H1 (cell line): ENCODE results near the gene EIF4E2. TPM values are rescaled to one million over a fixed set of nuclear protein-coding genes. Genes with fewer than 3 reads are reported as not detected.
A peak's percentile ranks its signal among the peaks of the same experiment; 100 is the strongest.

Source experiments
- CTCF ChIA-PET: fragments of 300-600 bp; sonication (Branson Sonifier 250); formaldehyde crosslinking; loops from one replicate; lab custom pipeline; 2021; ENCODE audit not compliant: partially characterized antibody; lab: Charles Lee
- POLR2A ChIA-PET: fragments of 300-600 bp; sonication (Branson Sonifier 250); formaldehyde crosslinking; loops from one replicate; lab custom pipeline; 2021; ENCODE audit warnings: inconsistent platforms; ENCODE audit not compliant: partially characterized antibody; lab: Charles Lee
- DNase-seq, 2 experiments: peaks; one replicate each; pipeline versions ENCODE4 v3.0.0 to v3.0.0-alpha.2; 2010 to 2022; ENCODE audit warnings: low spot score in 2 of 2, low read depth in 1 of 2, mixed read lengths in 1 of 2
- FAIRE-seq: peaks from 2 replicates; lab custom pipeline; 2011; peaks lifted over from hg19 to GRCh38; lab: Jason Lieb, UNC
- H2AFZ ChIP-seq: 2 replicates; pipeline ENCODE4 v1.8.1; 2012; ENCODE audit warnings: low read length, inconsistent platforms
- H2AK5ac ChIP-seq: 2 replicates; pipeline ENCODE4 v1.6.1; 2013; ENCODE audit warnings: low read depth, low read length
- H2BK120ac ChIP-seq: replicated peaks from 2 replicates; pipeline ENCODE3; 2013; ENCODE audit warnings: low read depth, low read length, inconsistent platforms
- H2BK12ac ChIP-seq: 2 replicates; pipeline ENCODE4 v1.6.1; 2013; ENCODE audit warnings: low read depth, low read length
- H2BK15ac ChIP-seq: 2 replicates; pipeline ENCODE4 v1.6.1; 2013; ENCODE audit warnings: low read length
- H2BK20ac ChIP-seq: 2 replicates; pipeline ENCODE4 v1.6.1; 2013; ENCODE audit warnings: low read length
- H2BK5ac ChIP-seq: 2 replicates; pipeline ENCODE4 v1.6.1; 2013; ENCODE audit warnings: low read depth, low read length
- H3K14ac ChIP-seq: 2 replicates; pipeline ENCODE4 v1.6.1; 2013; ENCODE audit warnings: inconsistent platforms; ENCODE audit not compliant: insufficient read length
- H3K18ac ChIP-seq: 2 replicates; pipeline ENCODE4 v1.6.1; 2013; ENCODE audit warnings: low read length; ENCODE audit errors: extremely low read depth
- H3K23ac ChIP-seq: 2 replicates; pipeline ENCODE4 v1.6.1; 2013; ENCODE audit warnings: inconsistent platforms; ENCODE audit not compliant: insufficient read length
- H3K23me2 ChIP-seq: 2 replicates; pipeline ENCODE4 v1.6.1; 2013; ENCODE audit warnings: low read depth, low read length
- H3K27ac ChIP-seq: 2 replicates; pipeline ENCODE4 v1.6.1; 2011; ENCODE audit warnings: low read depth, low read length, inconsistent platforms
- H3K27me3 ChIP-seq, 4 experiments: replicated peaks in 1 of 4; 1 replicate in 1 of 4; 2 replicates in 3 of 4; pipeline versions ENCODE4 v1.6.1 to v1.8.1; 2011 to 2013; ENCODE audit warnings: low read length in 3 of 4, mild to moderate bottlenecking in 3 of 4, inconsistent platforms in 2 of 4, mixed read lengths in 2 of 4, moderate library complexity in 1 of 4; ENCODE audit not compliant: control insufficient read depth in 3 of 4, insufficient read depth in 3 of 4; ENCODE audit errors: extremely low read depth in 1 of 4
- H3K36me3 ChIP-seq, 4 experiments: 2 replicates each; pipeline versions ENCODE4 v1.6.1 to v1.8.1; 2011 to 2013; ENCODE audit warnings: mild to moderate bottlenecking in 4 of 4, low read length in 3 of 4, moderate library complexity in 2 of 4, control low read depth in 1 of 4, inconsistent platforms in 1 of 4; ENCODE audit not compliant: insufficient read depth in 4 of 4, control insufficient read depth in 2 of 4
- H3K4ac ChIP-seq: replicated peaks from 2 replicates; pipeline ENCODE3; 2013; ENCODE audit warnings: low read length, low read depth, mixed read lengths, inconsistent platforms; ENCODE audit not compliant: insufficient read length
- H3K4me1 ChIP-seq, 4 experiments: replicated peaks in 1 of 4; 1 replicate in 1 of 4; 2 replicates in 3 of 4; pipeline versions ENCODE4 v1.6.1 to v1.8.1; 2011 to 2013; ENCODE audit warnings: low read length in 3 of 4, inconsistent platforms in 2 of 4, mixed read lengths in 1 of 4; ENCODE audit not compliant: insufficient read depth in 4 of 4, control insufficient read depth in 3 of 4
- H3K4me2 ChIP-seq, 2 experiments: 2 replicates each; pipeline versions ENCODE4 v1.6.1 to v1.8.1; 2011 to 2013; ENCODE audit warnings: low read depth in 2 of 2, low read length in 2 of 2, control low read depth in 1 of 2, inconsistent platforms in 1 of 2, mild to moderate bottlenecking in 1 of 2; ENCODE audit not compliant: insufficient read depth in 1 of 2
- H3K4me3 ChIP-seq, 4 experiments: fragments of 200-600, 300-600 bp in 1 of 4; sonication (generic), shearing (Covaris generic), sonication (Bioruptor Twin) in 1 of 4; 2 replicates each; pipeline versions ENCODE4 v1.5.1 to v1.8.1; 2011 to 2016; ENCODE audit warnings: low read length in 4 of 4, low read depth in 3 of 4, control low read depth in 2 of 4, inconsistent platforms in 2 of 4, mild to moderate bottlenecking in 2 of 4, mixed read lengths in 1 of 4, moderate library complexity in 1 of 4; ENCODE audit not compliant: insufficient read depth in 2 of 4; ENCODE audit errors: extremely low read depth in 1 of 4
- H3K56ac ChIP-seq: replicated peaks from 2 replicates; pipeline ENCODE3; 2013; ENCODE audit warnings: low read depth, mild to moderate bottlenecking, mixed read lengths, low read length, inconsistent platforms; ENCODE audit not compliant: insufficient read length
- H3K79me1 ChIP-seq: 2 replicates; pipeline ENCODE4 v1.6.1; 2013; ENCODE audit warnings: low read depth, low read length, control low read depth
- H3K79me2 ChIP-seq, 2 experiments: 2 replicates each; pipeline versions ENCODE4 v1.6.1 to v1.8.1; 2012 to 2013; ENCODE audit warnings: low read length in 2 of 2, mild to moderate bottlenecking in 2 of 2, inconsistent platforms in 1 of 2; ENCODE audit not compliant: insufficient read depth in 2 of 2, control insufficient read depth in 1 of 2
- H3K9ac ChIP-seq, 4 experiments: replicated peaks in 1 of 4; 1 replicate in 1 of 4; 2 replicates in 3 of 4; pipeline versions ENCODE4 v1.6.1 to v1.8.1; 2011 to 2013; ENCODE audit warnings: low read depth in 3 of 4, low read length in 3 of 4, control low read depth in 2 of 4, mild to moderate bottlenecking in 2 of 4, moderate library complexity in 2 of 4, inconsistent platforms in 1 of 4; ENCODE audit errors: extremely low read depth in 1 of 4
- H3K9me3 ChIP-seq, 2 experiments: 2 replicates each; pipeline versions ENCODE4 v1.6.1 to v1.8.1; 2012 to 2013; ENCODE audit warnings: mild to moderate bottlenecking in 2 of 2, moderate library complexity in 2 of 2, control low read depth in 1 of 2, inconsistent platforms in 1 of 2, low read depth in 1 of 2, low read length in 1 of 2, mixed read lengths in 1 of 2; ENCODE audit not compliant: insufficient read depth in 2 of 2
- H4K20me1 ChIP-seq, 2 experiments: replicated peaks in 1 of 2; 2 replicates each; pipeline versions ENCODE3 to v1.8.1; 2011 to 2013; ENCODE audit warnings: inconsistent platforms in 2 of 2, low read length in 2 of 2, mild to moderate bottlenecking in 1 of 2; ENCODE audit not compliant: insufficient read depth in 2 of 2, control insufficient read depth in 1 of 2
- H4K5ac ChIP-seq: 2 replicates; pipeline ENCODE4 v1.6.1; 2013; ENCODE audit warnings: low read length, low read depth, mixed read lengths, inconsistent platforms; ENCODE audit not compliant: insufficient read length
- H4K8ac ChIP-seq: 2 replicates; pipeline ENCODE4 v1.8.0; 2013; ENCODE audit warnings: mild to moderate bottlenecking, moderate library complexity, low read length, inconsistent platforms; ENCODE audit not compliant: insufficient read depth; ENCODE audit errors: extremely low read depth
- H4K91ac ChIP-seq: replicated peaks from 2 replicates; pipeline ENCODE3; 2013; ENCODE audit warnings: low read length, mixed read lengths, inconsistent platforms; ENCODE audit not compliant: insufficient read length
- BACH1 ChIP-seq: IDR thresholded peaks from 2 replicates; pipeline ENCODE4 v1.6.1; 2012; ENCODE audit warnings: low read length, improper control_type of control experiment
- CBX5 ChIP-seq: fragments of 300-800, 300-1000 bp; sonication (generic); IDR thresholded peaks from 2 replicates; pipeline ENCODE4 v1.7.1; 2016; ENCODE audit warnings: antibody characterized with exemption, low read length, low read depth
- EP300 ChIP-seq, 2 experiments: IDR thresholded peaks; 1 replicate in 1 of 2; 2 replicates in 1 of 2; pipeline ENCODE4 v1.6.1; 2011 to 2012; ENCODE audit warnings: low read depth in 2 of 2, low read length in 2 of 2, mild to moderate bottlenecking in 2 of 2, borderline replicate concordance in 1 of 2, inconsistent platforms in 1 of 2, moderate library complexity in 1 of 2
- FOSL1 ChIP-seq: IDR thresholded peaks from 2 replicates; pipeline ENCODE4 v1.6.1; 2011; ENCODE audit warnings: mild to moderate bottlenecking, low read depth, low read length, moderate library complexity; ENCODE audit not compliant: insufficient read depth
- JUN ChIP-seq: IDR thresholded peaks from 2 replicates; pipeline ENCODE4 v1.6.1; 2011; ENCODE audit warnings: low read depth, mild to moderate bottlenecking, improper control_type of control experiment, low read length
- TAF1 ChIP-seq: IDR thresholded peaks from 2 replicates; pipeline ENCODE4 v1.6.1; 2011; ENCODE audit warnings: mild to moderate bottlenecking, low read depth, low read length
- WGBS, 2 experiments: shearing (Covaris generic) in 1 of 2; methylation state at CpG; one replicate each; pipeline versions ENCODE4 v1.1.6 to v1.1.7; 2013 to 2015; ENCODE audit warnings: low lambda C conversion rate in 2 of 2, mixed read lengths in 2 of 2, inconsistent platforms in 1 of 2, low coverage in 1 of 2, missing lambda C conversion rate in 1 of 2; ENCODE audit not compliant: insufficient replicate concordance in 2 of 2, insufficient coverage in 1 of 2, insufficient read length in 1 of 2; ENCODE audit errors: extremely low coverage in 1 of 2, missing lambda C conversion rate in 1 of 2; 5-methylcytosine and 5-hydroxymethylcytosine counted together
- polyA plus RNA-seq, 7 experiments: library from polyadenylated mRNA; depleted of rRNA in 3 of 7; stranded (reverse) in 5 of 7; unstranded in 2 of 7; fragments of >200 nt in 5 of 7; fragments of 200-250 nt in 2 of 7; gene quantifications; 1 replicate in 5 of 7; 2 replicates in 1 of 7; 4 replicates in 1 of 7; pipeline versions ENCODE4 v1.2.1 to v1.2.3, GENCODE V29; 2011 to 2013; ENCODE audit warnings: missing spikeins in 2 of 7, mixed read lengths in 2 of 7
- total RNA-seq: library from RNA; stranded (reverse); fragmentation: NEBNext Ultra II Directional; extraction: Animal tissue kit (Norgen Biotek cat#: 25700); gene quantifications from 2 replicates; pipeline ENCODE4 v1.2.1, GENCODE V29; 2021

The EIF4E2 gene
- total and polyA plus RNA-seq, 2 of the 8 experiments (the other 6 are each of a cell fraction or from before 2014, with no cell fraction given), result 39.4 to 114 TPM

GRCh38 chr2:232506709-232507108 lies 43.8 kb upstream of the EIF4E2 start:
- FAIRE-seq (no peak), DNase-seq (no peak)
- peaks cover 12% of the 10 kb centered on the region for H3K23me2 ChIP-seq
- H2BK5ac ChIP-seq, result no peak overlapping the region
- H3K56ac ChIP-seq, result no peak overlapping the region
- WGBS, 2 experiments, result 81% methylated on average over 4 of the region's 4 CpGs; no CpG with 5 or more reads in 1 of the 2 experiments
- peaks cover 15 to 42% (median 41%) of the 10 kb centered on the region in 4 experiments for H3K27me3 ChIP-seq
- TF ChIP-seq JUN (no peak), CBX5 (no peak), TAF1 (no peak), BACH1 (no peak), EP300 (IDR thresholded peaks at IDR 0.05; ENCODE audit: borderline replicate concordance in 1 of 2, low read depth in 2 of 2, low read length in 2 of 2) (no peak), FOSL1 (no peak)
- no peak overlapping the region for H4K5ac ChIP-seq
- H3K79me1 ChIP-seq, result no peaks in the 10 kb centered on the region
- H3K4me3 ChIP-seq, result no peak overlapping the region
- no peak overlapping the region for H4K91ac ChIP-seq
- H2AK5ac ChIP-seq, result no peak overlapping the region
- peak overlapping the region; percentile 13; the same call in 1 of the 2 replicates for H3K18ac ChIP-seq
- no peak overlapping the region for H2AFZ ChIP-seq
- peaks cover 0 to 23% (median 15%) of the 10 kb centered on the region in 4 experiments; a peak in 6 of 7 replicates for H3K4me1 ChIP-seq
- no peaks in the 10 kb centered on the region for H3K79me2 ChIP-seq
- no peak overlapping the region for H3K14ac ChIP-seq
- ChIA-PET CTCF (interaction anchor here (0.8 to 10.8 kb wide), 7 partner anchors 13 to 171 kb away, joined by 3 to 176 read pairs (median 5); partner anchors contain the start of genes CHRND, ECEL1 and PRSS56), POLR2A (interaction anchor here (0.8 kb wide), 1 partner anchor 12 kb away, joined by 3 read pairs; no protein-coding TSS in a partner anchor)
- no peak overlapping the region for H3K9ac ChIP-seq
- H3K36me3 ChIP-seq, result no peaks in the 10 kb centered on the region
- H3K9me3 ChIP-seq, result no peaks in the 10 kb centered on the region
- no peak overlapping the region for H3K23ac ChIP-seq
- no peak overlapping the region for H2BK120ac ChIP-seq
- H3K27ac ChIP-seq, result no peak overlapping the region
- no peak overlapping the region for H3K4ac ChIP-seq
- no peak overlapping the region; the same call in 1 of the 2 replicates for H2BK12ac ChIP-seq
- H4K20me1 ChIP-seq, result peaks cover 0 to 2% of the 10 kb centered on the region in 2 experiments
- 0 out of 4 replicates have a peak overlapping the region, but pooled peaks of 1 of the 2 experiments have one; percentile 30 for H3K4me2 ChIP-seq
- no peak overlapping the region for H2BK20ac ChIP-seq
- no peak overlapping the region for H4K8ac ChIP-seq
- no peak overlapping the region for H2BK15ac ChIP-seq
